HCT116 (cell line): ENCODE measurements around the gene LRP1B. TPM values are rescaled to one million over a fixed set of nuclear protein-coding genes. Genes with fewer than 3 reads are reported as not detected.

ENCODE experiments used
- ATAC-seq: fragments of 200-7000 bp; cut with Tn5 transposase; 2 replicates; pipeline ENCODE4 v1.9.1; 2020; ENCODE audit warnings: mild to moderate bottlenecking, moderate library complexity
- BruUV-seq: library from RNA; stranded (reverse); fragments of 400-500 nt; replicated peaks from 2 replicates; lab custom pipeline; 2021; lab: Mats Ljungman, UMichigan
- CTCF ChIA-PET: fragments of 300-600 bp; sonication (Branson Sonifier 250); formaldehyde crosslinking; loops from one replicate; lab custom pipeline; 2021; ENCODE audit warnings: antibody characterized with exemption; lab: Charles Lee
- POLR2A ChIA-PET: fragments of 300-600, 350-600 bp; sonication (Branson Sonifier 250); formaldehyde crosslinking; loops from one replicate; lab custom pipeline; 2021; ENCODE audit warnings: antibody characterized with exemption; lab: Charles Lee
- RAD21 ChIA-PET, 2 experiments: fragments of 300-600 bp; sonication (Branson Sonifier 250); formaldehyde crosslinking; loops; one replicate each; lab custom pipeline; 2023; ENCODE audit warnings: low total read pairs in 2 of 2; ENCODE audit not compliant: uncharacterized antibody in 2 of 2, unreplicated experiment in 2 of 2, low non-redundant PET in 1 of 2; lab: Charles Lee
- DNase-seq: peaks from one replicate; pipeline ENCODE4 v3.0.0-alpha.2; 2010; ENCODE audit warnings: low read depth, low spot score
- H2AFZ ChIP-seq: fragments of 200-600 bp; shearing (Covaris generic), sonication (generic); 2 replicates; pipeline ENCODE4 v1.6.1; 2017; ENCODE audit warnings: low read depth, mixed run types, mixed read lengths, antibody characterized with exemption, low read length; ENCODE audit not compliant: poor library complexity, severe bottlenecking
- H3K27ac ChIP-seq: 2 replicates; pipeline ENCODE4 v1.5.1; 2012; ENCODE audit warnings: low read depth, low read length
- H3K27me3 ChIP-seq: fragments of 200-600 bp; sonication (generic); 2 replicates; pipeline ENCODE4 v1.6.1; 2016; ENCODE audit warnings: mixed run types, low read length, mixed read lengths; ENCODE audit not compliant: insufficient read depth
- H3K36me3 ChIP-seq, 2 experiments: fragments of 200-500 bp in 1 of 2; fragments of 200-600 bp in 1 of 2; sonication (Bioruptor generic) in 1 of 2; sonication (generic) in 1 of 2; 2 replicates each; pipeline versions ENCODE4 v1.5.1 to v1.6.1; 2014 to 2016; ENCODE audit warnings: low read length in 2 of 2, inconsistent platforms in 1 of 2, mixed read lengths in 1 of 2, mixed run types in 1 of 2; ENCODE audit not compliant: insufficient read depth in 2 of 2, control insufficient read depth in 1 of 2
- H3K4me1 ChIP-seq, 2 experiments: fragments of 200-600 bp in 1 of 2; sonication (generic) in 1 of 2; 2 replicates each; pipeline versions ENCODE4 v1.5.1 to v1.6.1; 2012 to 2017; ENCODE audit warnings: low read length in 2 of 2, inconsistent platforms in 1 of 2, mild to moderate bottlenecking in 1 of 2, mixed read lengths in 1 of 2, mixed run types in 1 of 2, moderate library complexity in 1 of 2; ENCODE audit not compliant: insufficient read depth in 2 of 2, control insufficient read depth in 1 of 2
- H3K4me2 ChIP-seq: fragments of 200-600 bp; sonication (generic); 2 replicates; pipeline ENCODE4 v1.6.1; 2017; ENCODE audit warnings: mixed run types, low read length, mixed read lengths
- H3K4me3 ChIP-seq, 2 experiments: fragments of 200-600 bp in 1 of 2; sonication (generic) in 1 of 2; replicated peaks in 1 of 2; 2 replicates each; pipeline ENCODE4 v1.5.1; 2011 to 2016; ENCODE audit warnings: low read length in 2 of 2, control low read depth in 1 of 2, low read depth in 1 of 2, mild to moderate bottlenecking in 1 of 2, mixed read lengths in 1 of 2, mixed run types in 1 of 2
- H3K79me2 ChIP-seq: fragments of 200-600 bp; sonication (generic); 2 replicates; pipeline ENCODE4 v1.6.1; 2017; ENCODE audit warnings: mild to moderate bottlenecking, mixed run types, low read length, moderate library complexity, mixed read lengths; ENCODE audit not compliant: insufficient read depth
- H3K9ac ChIP-seq: fragments of 200-600 bp; sonication (generic); 2 replicates; pipeline ENCODE4 v1.6.1; 2016; ENCODE audit warnings: low read length, mixed read lengths
- H3K9me2 ChIP-seq: fragments of 200-600 bp; sonication (generic), shearing (Covaris generic); 2 replicates; pipeline ENCODE4 v1.6.1; 2017; ENCODE audit warnings: mixed run types, mild to moderate bottlenecking, moderate library complexity; ENCODE audit not compliant: insufficient read depth
- H3K9me3 ChIP-seq, 2 experiments: fragments of 200-500 bp in 1 of 2; fragments of 200-600 bp in 1 of 2; sonication (Bioruptor generic) in 1 of 2; sonication (generic) in 1 of 2; 2 replicates each; pipeline ENCODE4 v1.6.1; 2014 to 2017; ENCODE audit warnings: low read length in 2 of 2, mixed read lengths in 2 of 2, inconsistent platforms in 1 of 2, low read depth in 1 of 2, mild to moderate bottlenecking in 1 of 2, mixed run types in 1 of 2, moderate library complexity in 1 of 2; ENCODE audit not compliant: control insufficient read depth in 1 of 2, insufficient read depth in 1 of 2
- H4K20me1 ChIP-seq: fragments of 200-600 bp; sonication (generic), shearing (Covaris generic); 2 replicates; pipeline ENCODE4 v1.6.1; 2017; ENCODE audit warnings: mixed run types, mild to moderate bottlenecking, moderate library complexity; ENCODE audit not compliant: insufficient read depth
- CBX3 ChIP-seq: IDR thresholded peaks from 2 replicates; pipeline ENCODE4 v1.6.1; 2012; ENCODE audit warnings: low read depth
- CEBPB ChIP-seq: IDR thresholded peaks from 2 replicates; pipeline ENCODE4 v1.6.1; 2012; ENCODE audit warnings: low read depth
- CTCF ChIP-seq, 3 experiments: fragments of 200-600 bp in 1 of 3; sonication (generic) in 1 of 3; IDR thresholded peaks in 2 of 3; conservative IDR thresholded peaks in 1 of 3; 2 replicates each; pipeline ENCODE4 v1.5.1; 2012 to 2017; ENCODE audit warnings: low read depth in 2 of 3, low read length in 2 of 3, antibody characterized with exemption in 1 of 3, borderline replicate concordance in 1 of 3, control low read depth in 1 of 3, mild to moderate bottlenecking in 1 of 3, mixed read lengths in 1 of 3, mixed run types in 1 of 3, moderate library complexity in 1 of 3; ENCODE audit not compliant: insufficient read depth in 1 of 3
- EGR1 ChIP-seq: IDR thresholded peaks from 2 replicates; pipeline ENCODE4 v1.6.1; 2012; ENCODE audit warnings: low read depth
- FOSL1 ChIP-seq: IDR thresholded peaks from 2 replicates; pipeline ENCODE4 v1.6.1; 2012; ENCODE audit warnings: low read depth
- POLR2A ChIP-seq: IDR thresholded peaks from 2 replicates; pipeline ENCODE4 v1.7.0; 2011; ENCODE audit warnings: borderline replicate concordance; ENCODE audit not compliant: insufficient read depth, insufficient read length; ENCODE audit errors: extremely low read depth
- POLR2AphosphoS5 ChIP-seq: IDR thresholded peaks from 2 replicates; pipeline ENCODE4 v1.6.1; 2011; ENCODE audit warnings: mild to moderate bottlenecking, low read depth, low read length, moderate library complexity
- RAD21 ChIP-seq: IDR thresholded peaks from 2 replicates; pipeline ENCODE4 v1.6.1; 2012; ENCODE audit warnings: low read depth, mild to moderate bottlenecking
- SIN3A ChIP-seq: IDR thresholded peaks from 2 replicates; pipeline ENCODE4 v1.6.1; 2012; ENCODE audit warnings: low read depth
- SRF ChIP-seq: IDR thresholded peaks from 2 replicates; pipeline ENCODE4 v1.6.1; 2012; ENCODE audit warnings: low read depth
- TCF7L2 ChIP-seq: IDR thresholded peaks from 2 replicates; pipeline ENCODE4 v1.7.0; 2011; ENCODE audit warnings: borderline replicate concordance, inconsistent platforms; ENCODE audit not compliant: insufficient read depth, insufficient read length; ENCODE audit errors: extremely low read depth
- YY1 ChIP-seq: IDR thresholded peaks from 2 replicates; pipeline ENCODE4 v1.6.1; 2011; ENCODE audit warnings: low read length, low read depth, moderate library complexity, mild to moderate bottlenecking; ENCODE audit not compliant: insufficient replicate concordance; ENCODE audit errors: extremely low read depth
- ZNF274 ChIP-seq: fragments of 200-500 bp; sonication (Bioruptor generic); IDR thresholded peaks from 2 replicates; pipeline ENCODE4 v1.6.1; 2014; ENCODE audit warnings: mild to moderate bottlenecking, low read depth, low read length, inconsistent platforms
- intact Hi-C: fragments of 100-400 bp; cut with micrococcal nuclease; formaldehyde crosslinking; loops from 2 replicates; pipeline ENCODE4 v1.10.0; 2022
- total RNA-seq: library from RNA; stranded (reverse); gene quantifications from one replicate; pipeline ENCODE4 v1.2.1, GENCODE V29; 2021; ENCODE audit not compliant: unreplicated experiment
- TF ChIP-seq, protein P1 (sequence below): IDR thresholded peaks from 2 replicates; pipeline ENCODE4 v1.6.1; 2012
- TF ChIP-seq, protein P2 (sequence below): IDR thresholded peaks from 2 replicates; pipeline ENCODE4 v1.6.1; 2012; ENCODE audit warnings: low read depth
- TF ChIP-seq, protein P3 (sequence below): IDR thresholded peaks from 2 replicates; pipeline ENCODE4 v1.6.1; 2012

LRP1B gene
- total RNA-seq, 1 experiment from 2014 or later, result 0.34 TPM

- Histone ChIP-seq H3K4me2 (no peak overlapping the region), H4K20me1 (no peaks in the 10 kb centered on the region)
- no peak for DNase-seq
- TF ChIP-seq, protein P1, sequence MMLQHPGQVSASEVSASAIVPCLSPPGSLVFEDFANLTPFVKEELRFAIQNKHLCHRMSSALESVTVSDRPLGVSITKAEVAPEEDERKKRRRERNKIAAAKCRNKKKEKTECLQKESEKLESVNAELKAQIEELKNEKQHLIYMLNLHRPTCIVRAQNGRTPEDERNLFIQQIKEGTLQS, result no peak
- no peak for TF ChIP-seq FOSL1
- TF ChIP-seq POLR2A, result no peak
- no peak for TF ChIP-seq SIN3A
- TF ChIP-seq, all 23 proteins: peak for 0
- Histone ChIP-seq H3K9me3 (no peaks in the 10 kb centered on the region), H2AFZ (no peak overlapping the region), H3K27me3 (no peaks in the 10 kb centered on the region), H3K4me3 (no peak overlapping the region), H3K36me3 (no peaks in the 10 kb centered on the region), H3K79me2 (no peaks in the 10 kb centered on the region), H3K9ac (no peak overlapping the region), H3K4me1 (no peaks in the 10 kb centered on the region), H3K27ac (no peak overlapping the region), H3K9me2 (no peaks in the 10 kb centered on the region)
- ChIA-PET CTCF (interaction anchor here (1.2 kb wide), 1 partner anchor 9 kb away, joined by 3 read pairs; no protein-coding TSS in a partner anchor), POLR2A (no interaction called here), RAD21 (no interaction called here)
- intact Hi-C loops, result no loop called here
- no peak for ATAC-seq
- no TSS peak for BruUV-seq
These were observed 1012.0 kb downstream of the LRP1B start for GRCh38 chr2:141118836-141119235.

DNA sequence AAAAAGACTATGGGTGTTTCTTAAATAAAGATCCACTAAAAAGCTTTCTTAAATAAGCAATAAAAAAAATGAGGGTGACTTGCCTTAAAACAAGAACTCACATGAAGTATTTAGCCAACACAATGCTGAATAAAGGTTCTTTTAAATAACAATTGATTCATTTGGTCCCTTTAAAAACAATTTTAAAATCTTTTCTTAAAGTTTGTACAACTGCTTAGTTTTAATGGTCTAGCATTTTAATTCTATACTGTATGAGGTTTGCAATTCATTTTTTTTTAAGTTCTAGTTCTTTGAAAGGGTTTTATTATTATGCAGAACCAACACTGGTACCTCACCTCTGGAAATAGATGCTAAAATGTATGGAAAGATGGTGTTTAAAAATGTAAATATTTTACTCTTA, 1017.5 kb downstream of the LRP1B start:
- DNase-seq (no peak), ATAC-seq (no peak)
- no peak overlapping the region for H2AFZ ChIP-seq
- H3K9me2 ChIP-seq, result no peaks in the 10 kb centered on the region
- no peaks in the 10 kb centered on the region for H3K36me3 ChIP-seq
- intact Hi-C loops, result no loop called here
- no peak overlapping the region for H3K4me2 ChIP-seq
- RAD21 ChIA-PET, result no interaction called here
- no peak overlapping the region for H3K9ac ChIP-seq
- no peaks in the 10 kb centered on the region for H3K27me3 ChIP-seq
- H3K79me2 ChIP-seq, result no peaks in the 10 kb centered on the region
- H3K4me1 ChIP-seq, result no peaks in the 10 kb centered on the region
- H3K4me3 ChIP-seq, result no peak overlapping the region
- POLR2A ChIA-PET, result no interaction called here
- CTCF ChIA-PET, result no interaction called here
- H4K20me1 ChIP-seq, result no peaks in the 10 kb centered on the region
- H3K9me3 ChIP-seq, result no peaks in the 10 kb centered on the region
- H3K27ac ChIP-seq, result no peak overlapping the region
- no TSS peak for BruUV-seq
- TF ChIP-seq RAD21 (no peak), CBX3 (no peak), CEBPB (no peak), SIN3A (no peak), EGR1 (no peak), ZNF274 (no peak), POLR2AphosphoS5 (no peak), YY1 (no peak), POLR2A (no peak), SRF (no peak), CTCF (IDR thresholded peaks at IDR 0.05 in 2 of 3, conservative IDR thresholded peaks at IDR 0.05 in 1 of 3; ENCODE audit: borderline replicate concordance in 1 of 3, insufficient read depth in 1 of 3, low read depth in 2 of 3, low read length in 2 of 3) (no peak), TCF7L2 (no peak)
- TF ChIP-seq, protein P2, sequence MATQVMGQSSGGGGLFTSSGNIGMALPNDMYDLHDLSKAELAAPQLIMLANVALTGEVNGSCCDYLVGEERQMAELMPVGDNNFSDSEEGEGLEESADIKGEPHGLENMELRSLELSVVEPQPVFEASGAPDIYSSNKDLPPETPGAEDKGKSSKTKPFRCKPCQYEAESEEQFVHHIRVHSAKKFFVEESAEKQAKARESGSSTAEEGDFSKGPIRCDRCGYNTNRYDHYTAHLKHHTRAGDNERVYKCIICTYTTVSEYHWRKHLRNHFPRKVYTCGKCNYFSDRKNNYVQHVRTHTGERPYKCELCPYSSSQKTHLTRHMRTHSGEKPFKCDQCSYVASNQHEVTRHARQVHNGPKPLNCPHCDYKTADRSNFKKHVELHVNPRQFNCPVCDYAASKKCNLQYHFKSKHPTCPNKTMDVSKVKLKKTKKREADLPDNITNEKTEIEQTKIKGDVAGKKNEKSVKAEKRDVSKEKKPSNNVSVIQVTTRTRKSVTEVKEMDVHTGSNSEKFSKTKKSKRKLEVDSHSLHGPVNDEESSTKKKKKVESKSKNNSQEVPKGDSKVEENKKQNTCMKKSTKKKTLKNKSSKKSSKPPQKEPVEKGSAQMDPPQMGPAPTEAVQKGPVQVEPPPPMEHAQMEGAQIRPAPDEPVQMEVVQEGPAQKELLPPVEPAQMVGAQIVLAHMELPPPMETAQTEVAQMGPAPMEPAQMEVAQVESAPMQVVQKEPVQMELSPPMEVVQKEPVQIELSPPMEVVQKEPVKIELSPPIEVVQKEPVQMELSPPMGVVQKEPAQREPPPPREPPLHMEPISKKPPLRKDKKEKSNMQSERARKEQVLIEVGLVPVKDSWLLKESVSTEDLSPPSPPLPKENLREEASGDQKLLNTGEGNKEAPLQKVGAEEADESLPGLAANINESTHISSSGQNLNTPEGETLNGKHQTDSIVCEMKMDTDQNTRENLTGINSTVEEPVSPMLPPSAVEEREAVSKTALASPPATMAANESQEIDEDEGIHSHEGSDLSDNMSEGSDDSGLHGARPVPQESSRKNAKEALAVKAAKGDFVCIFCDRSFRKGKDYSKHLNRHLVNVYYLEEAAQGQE, result no peak
- TF ChIP-seq, protein P3, sequence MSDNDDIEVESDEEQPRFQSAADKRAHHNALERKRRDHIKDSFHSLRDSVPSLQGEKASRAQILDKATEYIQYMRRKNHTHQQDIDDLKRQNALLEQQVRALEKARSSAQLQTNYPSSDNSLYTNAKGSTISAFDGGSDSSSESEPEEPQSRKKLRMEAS, result no peak
